Trophoblast cell (in vitro differentiated cells and primary cell): ENCODE data around the gene GNB2.

Experiments used
- DNase-seq, 2 donors: peaks; one replicate each; pipeline ENCODE4 v3.0.0-alpha.2; 2016
- H2AFZ ChIP-seq: 2 replicates; pipeline ENCODE4 v1.6.1; 2013; ENCODE audit warnings: low read length, moderate library complexity, mild to moderate bottlenecking; ENCODE audit not compliant: insufficient read depth, poor library complexity
- H2AK5ac ChIP-seq: 2 replicates; pipeline ENCODE4 v1.6.1; 2013; ENCODE audit warnings: mild to moderate bottlenecking, low read length
- H2BK120ac ChIP-seq: 2 replicates; pipeline ENCODE4 v1.6.1; 2013; ENCODE audit warnings: low read length, mild to moderate bottlenecking, moderate library complexity; ENCODE audit not compliant: insufficient read depth, poor library complexity
- H2BK12ac ChIP-seq: 2 replicates; pipeline ENCODE4 v1.6.1; 2013; ENCODE audit warnings: mild to moderate bottlenecking, low read length, moderate library complexity
- H2BK5ac ChIP-seq: 2 replicates; pipeline ENCODE4 v1.6.1; 2013; ENCODE audit warnings: low read length, low read depth, moderate library complexity, mild to moderate bottlenecking; ENCODE audit not compliant: poor library complexity
- H3K14ac ChIP-seq: 2 replicates; pipeline ENCODE4 v1.6.1; 2013; ENCODE audit warnings: mild to moderate bottlenecking, low read length
- H3K18ac ChIP-seq: 2 replicates; pipeline ENCODE4 v1.6.1; 2013; ENCODE audit warnings: mild to moderate bottlenecking, low read length
- H3K23ac ChIP-seq: 2 replicates; pipeline ENCODE4 v1.6.1; 2013; ENCODE audit warnings: low read length
- H3K27ac ChIP-seq: 2 replicates; pipeline ENCODE4 v1.5.1; 2013; ENCODE audit warnings: low read depth, mild to moderate bottlenecking, inconsistent platforms, low read length, moderate library complexity
- H3K27me3 ChIP-seq: 2 replicates; pipeline ENCODE4 v1.6.1; 2013; ENCODE audit warnings: inconsistent platforms, mild to moderate bottlenecking, low read length, moderate library complexity; ENCODE audit not compliant: insufficient read depth
- H3K36me3 ChIP-seq, 2 experiments: 1 replicate in 1 of 2; 2 replicates in 1 of 2; pipeline ENCODE4 v1.6.1; 2013; ENCODE audit warnings: low read length in 2 of 2, mild to moderate bottlenecking in 2 of 2, moderate library complexity in 1 of 2; ENCODE audit not compliant: insufficient read depth in 2 of 2, control insufficient read depth in 1 of 2
- H3K4ac ChIP-seq: 2 replicates; pipeline ENCODE4 v1.6.1; 2013; ENCODE audit warnings: low read depth, mild to moderate bottlenecking, low read length, moderate library complexity
- H3K4me1 ChIP-seq, 2 experiments: 1 replicate in 1 of 2; 2 replicates in 1 of 2; pipeline ENCODE4 v1.6.1; 2013; ENCODE audit warnings: low read length in 2 of 2, mild to moderate bottlenecking in 2 of 2, moderate library complexity in 1 of 2; ENCODE audit not compliant: insufficient read depth in 2 of 2, control insufficient read depth in 1 of 2
- H3K4me2 ChIP-seq: 2 replicates; pipeline ENCODE4 v1.6.1; 2013; ENCODE audit warnings: inconsistent platforms, mild to moderate bottlenecking, low read length, moderate library complexity
- H3K4me3 ChIP-seq: 2 replicates; pipeline ENCODE4 v1.5.1; 2013; ENCODE audit warnings: mild to moderate bottlenecking, low read depth, low read length, inconsistent platforms
- H3K79me1 ChIP-seq: one replicate; pipeline ENCODE4 v1.6.1; 2013; ENCODE audit warnings: low read length
- H3K79me2 ChIP-seq: 2 replicates; pipeline ENCODE4 v1.6.1; 2013; ENCODE audit warnings: low read length, mild to moderate bottlenecking; ENCODE audit not compliant: control insufficient read depth, insufficient read depth, poor library complexity
- H3K9ac ChIP-seq: 2 replicates; pipeline ENCODE4 v1.6.1; 2013; ENCODE audit warnings: mild to moderate bottlenecking, low read length
- H3K9me3 ChIP-seq: 2 replicates; pipeline ENCODE4 v1.6.1; 2013; ENCODE audit warnings: low read depth, mild to moderate bottlenecking, control low read depth, inconsistent platforms, low read length; ENCODE audit not compliant: insufficient read depth
- H4K12ac ChIP-seq: 2 replicates; pipeline ENCODE4 v1.6.1; 2013; ENCODE audit warnings: low read depth, mild to moderate bottlenecking, low read length, moderate library complexity
- H4K8ac ChIP-seq: 2 replicates; pipeline ENCODE4 v1.6.1; 2013; ENCODE audit warnings: low read depth, mild to moderate bottlenecking, low read length, moderate library complexity
- H4K91ac ChIP-seq: one replicate; pipeline ENCODE4 v1.6.1; 2013; ENCODE audit warnings: low read depth, mild to moderate bottlenecking, low read length, moderate library complexity
- WGBS: extraction: QIAGEN DNeasy Blood & Tissue Kit; methylation state at CpG from one replicate; pipeline ENCODE4 v1.1.7; 2013; ENCODE audit warnings: missing lambda C conversion rate; ENCODE audit not compliant: insufficient read length, insufficient coverage; ENCODE audit errors: extremely low coverage; 5-methylcytosine and 5-hydroxymethylcytosine counted together

GNB2 gene

DNA sequence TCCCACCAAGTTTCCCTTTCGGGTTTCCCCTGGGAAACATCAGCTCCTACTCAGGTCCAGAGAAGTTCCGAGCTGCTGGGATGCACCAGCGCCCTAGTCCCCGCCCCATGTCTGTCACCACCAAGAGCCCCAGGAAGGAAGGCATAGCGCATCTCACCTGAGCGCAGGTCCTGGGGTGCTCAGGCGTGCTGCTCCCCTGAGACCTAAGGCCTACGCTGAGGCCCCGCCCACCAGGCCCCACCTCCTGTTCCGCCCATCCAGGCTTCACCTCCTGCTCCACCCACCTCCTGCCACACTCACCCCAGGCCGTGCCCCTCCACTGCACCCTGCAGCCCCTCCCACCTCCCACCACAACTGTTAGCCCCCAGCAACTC is 31.0 kb upstream of the GNB2 start:
- H2BK5ac ChIP-seq, result no peak overlapping the region
- no peak overlapping the region for H3K18ac ChIP-seq
- H2AFZ ChIP-seq, result no peak overlapping the region
- no peaks in the 10 kb centered on the region for H3K79me1 ChIP-seq
- H2BK12ac ChIP-seq, result no peak overlapping the region
- no peak overlapping the region for H3K9ac ChIP-seq
- no peak overlapping the region for H4K12ac ChIP-seq
- no peak overlapping the region for H3K27ac ChIP-seq
- H3K27me3 ChIP-seq, result no peaks in the 10 kb centered on the region
- H3K36me3 ChIP-seq, result no peaks in the 10 kb centered on the region
- no CpG with 5 or more reads among the region's 11 CpGs for WGBS
- no peak overlapping the region for H3K4me2 ChIP-seq
- no peak overlapping the region for H4K91ac ChIP-seq
- no peak overlapping the region for H3K4ac ChIP-seq
- no peak overlapping the region for H4K8ac ChIP-seq
- H3K4me3 ChIP-seq, result no peak overlapping the region
- no peak overlapping the region for H3K14ac ChIP-seq
- no peaks in the 10 kb centered on the region for H3K9me3 ChIP-seq
- no peak overlapping the region for H2AK5ac ChIP-seq
- H3K4me1 ChIP-seq, result no peaks in the 10 kb centered on the region
- H2BK120ac ChIP-seq, result no peak overlapping the region
- DNase-seq, result no peak
- H3K23ac ChIP-seq, result no peak overlapping the region
- no peaks in the 10 kb centered on the region for H3K79me2 ChIP-seq

- peaks cover 0 to 3% of the 10 kb centered on the region in 2 experiments for H3K4me1 ChIP-seq
- H2AK5ac ChIP-seq, result no peak overlapping the region
- H4K91ac ChIP-seq, result no peak overlapping the region
- no peak overlapping the region for H3K9ac ChIP-seq
- no peak overlapping the region for H4K8ac ChIP-seq
- WGBS, result 100% methylated on average over 1 of the region's 15 CpGs
- no peak overlapping the region for H2BK5ac ChIP-seq
- H3K18ac ChIP-seq, result no peak overlapping the region
- no peak overlapping the region for H3K4me2 ChIP-seq
- no peaks in the 10 kb centered on the region for H3K36me3 ChIP-seq
- no peaks in the 10 kb centered on the region for H3K79me1 ChIP-seq
- H3K14ac ChIP-seq, result no peak overlapping the region
- no peak overlapping the region for H2BK120ac ChIP-seq
- no peak overlapping the region for H2AFZ ChIP-seq
- peaks cover 3% of the 10 kb centered on the region for H3K27me3 ChIP-seq
- H3K79me2 ChIP-seq, result no peaks in the 10 kb centered on the region
- H3K23ac ChIP-seq, result no peak overlapping the region
- H3K9me3 ChIP-seq, result peaks cover 5% of the 10 kb centered on the region
- no peak overlapping the region for H3K27ac ChIP-seq
- H4K12ac ChIP-seq, result no peak overlapping the region
- H3K4ac ChIP-seq, result no peak overlapping the region
- peak; percentile 41 to 73 for DNase-seq
- no peak overlapping the region for H2BK12ac ChIP-seq
- H3K4me3 ChIP-seq, result peak overlapping the region; percentile 29
Measured at GRCh38 chr7:100649826-100650565, 23.5 kb upstream of the GNB2 start.

- H3K27me3 ChIP-seq, result peaks cover 14% of the 10 kb centered on the region
- H3K14ac ChIP-seq, result no peak overlapping the region
- no peak overlapping the region for H2AK5ac ChIP-seq
- no peak overlapping the region for H2AFZ ChIP-seq
- H3K36me3 ChIP-seq, result no peaks in the 10 kb centered on the region
- no peak overlapping the region for H3K9ac ChIP-seq
- no peak overlapping the region for H4K12ac ChIP-seq
- no peak overlapping the region for H4K91ac ChIP-seq
- no peaks in the 10 kb centered on the region for H3K79me1 ChIP-seq
- no peak overlapping the region for H3K18ac ChIP-seq
- no CpG with 5 or more reads among the region's 25 CpGs for WGBS
- no peak overlapping the region for H4K8ac ChIP-seq
- H3K4me1 ChIP-seq, result peaks cover 0 to 5% of the 10 kb centered on the region in 2 experiments
- no peak overlapping the region for H2BK5ac ChIP-seq
- no peak overlapping the region for H3K23ac ChIP-seq
- no peak overlapping the region for H3K27ac ChIP-seq
- H3K79me2 ChIP-seq, result no peaks in the 10 kb centered on the region
- H3K4ac ChIP-seq, result no peak overlapping the region
- H3K9me3 ChIP-seq, result peaks cover 8% of the 10 kb centered on the region
- H3K4me3 ChIP-seq, result no peak overlapping the region
- no peak overlapping the region for H2BK12ac ChIP-seq
- no peak overlapping the region for H3K4me2 ChIP-seq
- DNase-seq, result no peak
- no peak overlapping the region for H2BK120ac ChIP-seq
Measured at GRCh38 chr7:100654908-100655831, 18.4 kb upstream of the GNB2 start.

DNA sequence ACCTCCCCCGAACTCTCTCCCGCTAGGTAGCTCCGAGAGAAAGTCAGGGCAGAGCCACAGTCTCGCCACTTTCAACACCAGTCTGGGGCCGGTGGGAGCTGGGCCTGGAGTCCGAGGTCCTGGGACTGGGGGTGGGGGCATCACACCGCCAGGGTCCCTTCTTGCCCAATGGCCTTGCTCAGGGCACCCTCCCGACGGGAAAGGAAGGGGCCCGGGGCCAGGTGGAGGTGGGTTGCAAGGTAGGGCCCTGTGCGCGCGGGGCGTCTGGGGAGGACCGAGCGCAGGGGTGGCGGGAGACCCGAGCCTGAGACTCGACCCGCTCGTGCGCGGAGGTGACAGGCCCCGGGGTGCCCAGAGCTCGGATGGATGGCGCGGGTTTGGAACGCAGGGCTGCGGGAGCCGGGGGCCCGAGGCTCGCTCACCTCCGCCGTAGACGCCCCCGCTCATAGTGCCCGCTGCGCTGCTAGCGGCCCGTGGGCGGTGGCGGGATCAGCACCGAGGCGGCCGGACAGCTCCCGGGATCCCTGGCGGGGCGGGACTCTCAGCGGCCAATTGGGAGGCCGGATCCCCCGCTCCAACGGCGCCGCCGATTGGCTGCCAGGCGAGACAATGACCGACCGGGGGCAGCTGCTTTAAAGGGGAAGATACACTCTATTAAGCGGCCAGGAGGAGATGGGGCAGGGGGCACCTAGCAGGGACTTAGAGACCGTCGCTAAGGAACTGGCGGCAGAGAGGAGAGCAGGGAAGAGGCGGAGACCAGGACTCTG is 17.4 kb upstream of the GNB2 start, which contains the start of gene ACTL6B:
TSS of gene ACTL6B (minus strand) at position 541 of the 767 bp plus-strand sequence. CDS start at position 447, 94 bp downstream.
- Histone ChIP-seq H2AK5ac (no peak within 1 kb of the TSS), H3K4ac (no peak within 1 kb of the TSS), H3K9me3 (peaks cover 8% of the 10 kb centered on the region), H3K4me1 (peaks cover 0 to 4% of the 10 kb centered on the region in 2 experiments), H4K91ac (no peak within 1 kb of the TSS), H4K8ac (no peak within 1 kb of the TSS), H3K36me3 (no peaks in the 10 kb centered on the region), H3K4me3 (no peak within 1 kb of the TSS), H3K27me3 (peaks cover 14% of the 10 kb centered on the region), H3K18ac (no peak within 1 kb of the TSS), H3K23ac (no peak within 1 kb of the TSS), H4K12ac (no peak within 1 kb of the TSS), H2BK12ac (no peak within 1 kb of the TSS), H3K27ac (no peak within 1 kb of the TSS), H2BK120ac (no peak within 1 kb of the TSS), H3K79me2 (no peaks in the 10 kb centered on the region), H2AFZ (no peak within 1 kb of the TSS), H3K14ac (no peak within 1 kb of the TSS), H2BK5ac (no peak within 1 kb of the TSS), H3K4me2 (no peak within 1 kb of the TSS), H3K9ac (no peak within 1 kb of the TSS), H3K79me1 (no peaks in the 10 kb centered on the region)
- DNase-seq, result peak; percentile 41 to 64
- no CpG with 5 or more reads among the region's 63 CpGs for whole genome bisulfite sequencing
